HepG2 (cell line): Measurements from ENCODE around the gene UGT2B11. TPM values are rescaled to one million over a fixed set of nuclear protein-coding genes. Genes with fewer than 3 reads are reported as not detected.

ENCODE experiments used
- ARID5B ChIP-seq: IDR thresholded peaks from 2 replicates; pipeline ENCODE4 v1.4.0; 2020; ENCODE audit warnings: mild to moderate bottlenecking, missing genetic modification reagents
- CREM ChIP-seq, 2 experiments: sonication (generic) in 1 of 2; formaldehyde crosslinking in 1 of 2; IDR thresholded peaks; 2 replicates each; pipeline versions ENCODE4 v1.4.0 to v1.6.1; 2016 to 2020; ENCODE audit warnings: antibody characterized with exemption in 1 of 2, mild to moderate bottlenecking in 1 of 2, missing genetic modification reagents in 1 of 2
- E2F2 ChIP-seq: sonication (generic); formaldehyde crosslinking; IDR thresholded peaks from 2 replicates; pipeline ENCODE4 v1.4.0; 2020; ENCODE audit warnings: missing genetic modification reagents, borderline replicate concordance
- ELF3 ChIP-seq: IDR thresholded peaks from 2 replicates; pipeline ENCODE4 v1.6.1; 2016; ENCODE audit warnings: missing genetic modification reagents, missing compliant biosample characterization
- ETV5 ChIP-seq: IDR thresholded peaks from 2 replicates; pipeline ENCODE4 v1.6.1; 2018; ENCODE audit warnings: missing biosample characterization, missing genetic modification reagents, inconsistent platforms, borderline replicate concordance
- HNF4A ChIP-seq: sonication (generic); formaldehyde crosslinking; IDR thresholded peaks from 2 replicates; pipeline ENCODE4 v1.4.0; 2020; ENCODE audit warnings: missing genetic modification reagents
- HOXA3 ChIP-seq: sonication (generic); formaldehyde crosslinking; IDR thresholded peaks from 2 replicates; pipeline ENCODE4 v1.5.0; 2020; ENCODE audit warnings: missing genetic modification reagents
- KDM4B ChIP-seq: sonication (generic); formaldehyde crosslinking; IDR thresholded peaks from 2 replicates; pipeline ENCODE4 v1.4.0; 2020; ENCODE audit warnings: missing genetic modification reagents
- MED1 ChIP-seq: sonication (generic); formaldehyde crosslinking; IDR thresholded peaks from 2 replicates; pipeline ENCODE4 v1.4.0; 2020; ENCODE audit warnings: missing genetic modification reagents
- SOX6 ChIP-seq, 2 experiments: fragments of 450-650 bp in 1 of 2; sonication (generic) in 1 of 2; formaldehyde crosslinking in 1 of 2; IDR thresholded peaks; 2 replicates each; pipeline versions ENCODE4 v1.4.0 to v1.6.1; 2017 to 2020; ENCODE audit warnings: antibody characterized with exemption in 1 of 2, mild to moderate bottlenecking in 1 of 2, missing genetic modification reagents in 1 of 2
- YEATS4 ChIP-seq: sonication (generic); formaldehyde crosslinking; IDR thresholded peaks from 2 replicates; pipeline ENCODE4 v1.4.0; 2020; ENCODE audit warnings: missing genetic modification reagents, borderline replicate concordance
- ZNF383 ChIP-seq: sonication (generic); formaldehyde crosslinking; IDR thresholded peaks from 2 replicates; pipeline ENCODE4 v1.4.0; 2020; ENCODE audit warnings: missing genetic modification reagents, mild to moderate bottlenecking, borderline replicate concordance
- polyA plus RNA-seq, 8 experiments: library from polyadenylated mRNA; depleted of rRNA in 3 of 8; stranded (reverse) in 7 of 8; unstranded in 1 of 8; fragments of >200 nt; fragmentation: Illumina TruSeq in 4 of 8; extraction: Trizol in 4 of 8; gene quantifications; 2 replicates each; pipeline versions ENCODE4 v1.2.1 to v1.2.3, GENCODE V29; 2011 to 2016; ENCODE audit warnings: low read depth in 4 of 8, missing spikeins in 1 of 8, mixed read lengths in 1 of 8; ENCODE audit not compliant: insufficient read depth in 1 of 8
- total RNA-seq, 5 experiments: library from RNA; depleted of rRNA; stranded (reverse); fragments of >200 nt; fragmentation: Illumina TruSeq; extraction: Trizol; gene quantifications; 2 replicates each; pipeline ENCODE4 v1.2.3, GENCODE V29; 2016; ENCODE audit warnings: low read depth in 1 of 5
- TF ChIP-seq, protein P1 (sequence below), 2 experiments: sonication (generic) in 1 of 2; formaldehyde crosslinking in 1 of 2; IDR thresholded peaks; 2 replicates each; pipeline versions ENCODE4 v1.4.0 to v1.6.1; 2016 to 2020; ENCODE audit warnings: borderline replicate concordance in 1 of 2, low read depth in 1 of 2, mild to moderate bottlenecking in 1 of 2, missing genetic modification reagents in 1 of 2

The UGT2B11 gene
- total and polyA plus RNA-seq, 2 of the 13 experiments (the other 11 are each of a cell fraction or from before 2014, with no cell fraction given) = 1.4 to 2.1 TPM

DNA sequence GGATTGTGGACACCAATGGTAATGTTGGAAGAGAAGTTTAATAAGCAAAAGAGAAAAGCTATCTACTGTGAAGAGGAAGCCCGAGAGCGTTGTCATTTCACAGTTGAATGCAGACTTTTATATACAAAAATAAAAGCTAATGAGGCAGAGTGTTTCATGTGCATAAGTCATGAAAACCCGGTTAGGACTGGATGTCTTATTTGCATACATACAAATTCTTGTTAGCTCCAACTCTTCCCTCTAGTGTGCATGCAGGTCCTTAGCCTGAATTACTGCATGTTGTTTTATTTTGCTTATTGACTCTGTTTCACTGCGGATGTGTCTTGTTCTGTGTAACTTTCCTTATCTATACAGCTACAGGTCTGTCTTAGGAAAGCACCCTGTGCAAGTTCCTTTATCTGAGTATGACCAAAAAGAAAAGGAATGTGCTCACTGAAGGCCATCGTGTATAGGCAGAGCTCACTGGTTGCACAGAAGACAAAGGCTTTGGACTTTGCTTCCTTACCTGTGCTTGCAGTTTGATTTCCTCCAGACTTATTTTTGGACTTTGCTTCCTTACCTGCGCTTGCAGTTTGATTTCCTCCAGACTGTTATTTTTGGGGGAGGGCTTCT is 25.1 kb upstream of the UGT2B11 start (continued):
- TF ChIP-seq, protein P1, sequence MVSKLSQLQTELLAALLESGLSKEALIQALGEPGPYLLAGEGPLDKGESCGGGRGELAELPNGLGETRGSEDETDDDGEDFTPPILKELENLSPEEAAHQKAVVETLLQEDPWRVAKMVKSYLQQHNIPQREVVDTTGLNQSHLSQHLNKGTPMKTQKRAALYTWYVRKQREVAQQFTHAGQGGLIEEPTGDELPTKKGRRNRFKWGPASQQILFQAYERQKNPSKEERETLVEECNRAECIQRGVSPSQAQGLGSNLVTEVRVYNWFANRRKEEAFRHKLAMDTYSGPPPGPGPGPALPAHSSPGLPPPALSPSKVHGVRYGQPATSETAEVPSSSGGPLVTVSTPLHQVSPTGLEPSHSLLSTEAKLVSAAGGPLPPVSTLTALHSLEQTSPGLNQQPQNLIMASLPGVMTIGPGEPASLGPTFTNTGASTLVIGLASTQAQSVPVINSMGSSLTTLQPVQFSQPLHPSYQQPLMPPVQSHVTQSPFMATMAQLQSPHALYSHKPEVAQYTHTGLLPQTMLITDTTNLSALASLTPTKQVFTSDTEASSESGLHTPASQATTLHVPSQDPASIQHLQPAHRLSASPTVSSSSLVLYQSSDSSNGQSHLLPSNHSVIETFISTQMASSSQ (IDR thresholded peaks at IDR 0.05; ENCODE audit: low read depth) = peak; percentile 45; the same call in 1 of the 2 replicates
- TF ChIP-seq, protein P1 (CRISPR knock-in tag; IDR thresholded peaks at IDR 0.05; ENCODE audit: borderline replicate concordance) = no peak
- TF ChIP-seq HOXA3 (CRISPR knock-in tag) (peak; percentile 37; the same call in 1 of the 2 replicates), E2F2 (CRISPR knock-in tag) (no peak), HNF4A (CRISPR knock-in tag) (peak; percentile 71), SOX6 (IDR thresholded peaks at IDR 0.05) (no peak), SOX6 (CRISPR knock-in tag; IDR thresholded peaks at IDR 0.05) (peak; percentile 81), CREM (IDR thresholded peaks at IDR 0.05) (peak; percentile 28; the same call in 1 of the 2 replicates), CREM (CRISPR knock-in tag; IDR thresholded peaks at IDR 0.05) (no peak), KDM4B (CRISPR knock-in tag) (no peak), MED1 (CRISPR knock-in tag) (no peak), ZNF383 (CRISPR knock-in tag) (no peak), YEATS4 (CRISPR knock-in tag) (0 out of 2 replicates have a peak, but pooled peaks have one; percentile 37), ARID5B (CRISPR knock-in tag) (peak; percentile 86), ELF3 (peak; percentile 38; the same call in 1 of the 2 replicates), ETV5 (CRISPR knock-in tag) (peak; percentile 57; the same call in 1 of the 2 replicates)
